HG03460 (cell line): Measurements from ENCODE around the gene S100Z.

Experiments
- ATAC-seq: cut with Tn5 transposase; IDR thresholded peaks from one replicate; pipeline ENCODE4 v1.9.1; 2021; ENCODE audit not compliant: unreplicated experiment

S100Z gene

GRCh38 chr5:76946090-76946489 is 96.3 kb downstream of the S100Z start:
- no peak for ATAC-seq

DNA sequence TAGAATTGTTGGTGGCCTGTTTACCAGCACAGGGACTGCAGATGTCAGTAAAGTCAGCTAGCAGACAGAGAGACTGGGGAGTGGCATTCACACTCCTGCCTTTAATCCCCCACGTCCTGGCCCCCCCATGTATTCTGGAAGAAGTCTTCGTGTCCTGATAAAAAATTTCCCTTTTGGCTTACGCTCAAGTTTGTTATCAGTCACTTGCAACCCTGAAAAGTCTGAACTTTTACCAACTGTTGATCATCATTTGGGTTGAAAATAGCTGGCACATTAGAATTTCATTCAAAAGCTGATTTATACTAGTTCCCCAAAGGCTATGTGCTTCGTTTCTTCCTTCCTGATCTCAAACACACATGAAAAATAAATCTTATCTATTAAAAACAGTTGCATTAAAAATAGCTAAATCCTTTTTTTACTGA is 97.3 kb downstream of the S100Z start:
- no peak for ATAC-seq

DNA sequence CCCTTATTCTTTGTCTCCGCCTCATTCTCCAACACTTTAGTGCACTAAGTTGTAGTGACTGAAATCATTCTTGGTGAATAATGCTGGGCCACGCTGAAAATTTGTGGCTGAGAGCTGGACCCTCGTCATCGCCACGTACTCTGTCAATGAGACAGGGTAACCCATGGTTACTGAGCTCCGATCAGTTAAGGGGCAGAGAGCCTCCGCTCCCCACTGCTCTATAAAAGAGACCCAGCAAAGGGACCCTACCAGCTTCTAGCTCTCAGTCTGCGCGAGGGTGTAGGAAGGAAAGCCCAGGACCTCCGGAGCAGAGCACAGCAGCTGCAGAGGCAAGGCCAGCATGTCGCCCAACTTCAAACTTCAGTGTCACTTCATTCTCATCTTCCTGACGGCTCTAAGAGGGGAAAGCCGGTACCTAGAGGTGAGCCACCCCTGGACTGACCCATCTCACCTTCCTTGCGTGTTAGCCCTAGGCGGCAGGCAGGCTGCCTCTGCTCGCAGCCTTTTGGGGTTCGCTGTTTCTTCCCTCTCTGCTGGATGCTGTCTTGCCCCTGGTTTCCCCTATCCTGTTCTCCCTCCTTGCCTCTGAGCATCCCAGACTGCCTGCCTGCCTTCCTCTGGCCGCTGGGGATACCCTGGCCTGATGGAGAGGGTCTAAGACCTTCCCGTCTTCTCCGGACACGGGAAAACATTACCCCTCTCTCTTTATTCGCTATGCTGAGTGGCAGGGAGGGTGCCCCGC is 103.2 kb downstream of the S100Z start, which contains the start of gene CRHBP:
Gene CRHBP (plus strand): TSS at position 251 of the 742 bp plus-strand sequence. CDS start 90 bp downstream, at position 341.
- ATAC-seq = no peak

DNA sequence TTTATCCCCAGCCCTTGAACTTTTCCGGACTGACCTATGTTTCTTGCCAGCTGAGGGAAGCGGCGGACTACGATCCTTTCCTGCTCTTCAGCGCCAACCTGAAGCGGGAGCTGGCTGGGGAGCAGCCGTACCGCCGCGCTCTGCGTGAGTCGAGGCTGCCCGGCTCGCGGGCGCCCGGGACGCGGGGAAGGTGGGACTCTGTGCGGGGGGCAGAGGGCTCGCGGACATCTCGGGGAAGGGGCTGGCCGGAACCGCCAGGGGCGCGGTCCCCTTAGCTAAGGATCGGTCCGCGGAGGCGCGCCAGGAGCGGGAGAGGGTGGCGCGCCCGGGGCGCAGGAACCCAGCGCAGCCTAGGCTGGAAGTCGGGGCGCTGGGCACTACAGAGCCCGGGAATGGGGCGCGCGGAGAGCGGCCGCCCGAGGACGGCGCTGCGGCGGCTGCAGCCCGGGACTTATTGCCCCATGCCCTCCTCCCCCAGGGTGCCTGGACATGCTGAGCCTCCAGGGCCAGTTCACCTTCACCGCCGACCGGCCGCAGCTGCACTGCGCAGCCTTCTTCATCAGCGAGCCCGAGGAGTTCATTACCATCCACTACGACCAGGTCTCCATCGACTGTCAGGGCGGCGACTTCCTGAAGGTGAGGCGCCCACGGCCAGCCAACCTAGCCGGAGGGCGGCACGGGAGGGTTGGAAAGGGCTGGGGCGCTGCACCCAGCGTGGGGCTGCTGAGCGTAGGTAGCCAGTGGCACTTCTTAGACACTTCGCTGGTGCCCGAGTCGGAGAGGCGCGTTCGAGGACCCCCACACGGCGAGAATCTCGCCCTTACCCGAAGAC is 104.0 kb downstream of the S100Z start:
- ATAC-seq = no peak

DNA sequence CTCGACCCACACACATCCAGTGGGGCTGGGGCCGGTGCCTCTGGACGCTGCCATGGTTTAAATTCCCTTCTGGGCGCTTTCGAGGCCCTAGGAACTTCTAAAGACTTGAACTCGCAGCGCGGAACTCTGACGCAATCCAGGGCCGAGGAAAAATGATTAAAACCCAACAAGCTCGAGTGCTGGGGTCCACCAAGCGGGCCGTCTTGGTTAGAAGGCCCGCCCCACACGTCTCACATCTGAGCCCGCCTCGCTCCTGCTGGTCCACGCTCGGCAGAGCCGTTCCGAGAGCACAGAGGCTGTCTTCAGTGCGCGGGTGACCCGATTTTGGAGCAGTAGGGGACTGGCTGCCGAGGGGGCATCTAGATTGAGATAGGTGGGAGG is 104.6 kb downstream of the S100Z start:
- no peak for ATAC-seq

- ATAC-seq = no peak
Observed at GRCh38 chr5:76956033-76956432, 106.2 kb downstream of the S100Z start.

GRCh38 chr5:76958991-76959767 is 109.4 kb downstream of the S100Z start:
- ATAC-seq = no peak

GRCh38 chr5:76960004-76960625 is 110.3 kb downstream of the S100Z start:
- peak; percentile 76 for ATAC-seq

DNA sequence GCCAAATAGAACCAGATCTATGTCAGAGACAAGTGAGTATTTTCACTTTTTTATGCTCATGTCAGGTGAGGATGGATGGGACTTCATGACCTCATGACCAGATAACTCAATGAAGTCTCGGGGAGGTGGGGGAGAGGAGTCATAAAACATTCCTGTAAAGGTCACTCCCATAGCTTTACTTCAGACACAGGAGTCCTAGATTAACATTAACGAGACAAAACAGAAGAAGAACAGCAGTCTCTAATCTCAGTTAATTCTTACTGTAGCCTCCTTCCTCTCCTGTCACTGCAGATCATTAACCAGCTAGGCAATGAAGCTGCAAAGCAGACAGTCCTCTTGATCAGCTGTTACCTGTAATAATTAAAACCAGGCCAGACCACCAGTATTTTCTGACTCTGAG is 114.2 kb downstream of the S100Z start:
- ATAC-seq = no peak
